IPS-20b (cell line): ENCODE measurements around the gene SUCO.

Experiments used
- H3K27ac ChIP-seq: one replicate; pipeline ENCODE4 v1.5.1; 2013; ENCODE audit warnings: low read length
- H3K27me3 ChIP-seq: 2 replicates; pipeline ENCODE4 v1.6.1; 2013; ENCODE audit warnings: mild to moderate bottlenecking, low read length, inconsistent platforms; ENCODE audit not compliant: insufficient read depth
- H3K36me3 ChIP-seq: 2 replicates; pipeline ENCODE4 v1.6.1; 2013; ENCODE audit warnings: low read depth, mild to moderate bottlenecking, inconsistent platforms, low read length, moderate library complexity; ENCODE audit not compliant: insufficient read depth
- H3K4me1 ChIP-seq: 2 replicates; pipeline ENCODE4 v1.6.1; 2013; ENCODE audit warnings: mild to moderate bottlenecking, control low read depth, inconsistent platforms, low read length, moderate library complexity; ENCODE audit not compliant: insufficient read depth
- H3K4me3 ChIP-seq: 2 replicates; pipeline ENCODE4 v1.5.1; 2013; ENCODE audit warnings: mild to moderate bottlenecking, low read length, inconsistent platforms
- H3K9ac ChIP-seq: 2 replicates; pipeline ENCODE4 v1.6.1; 2013; ENCODE audit warnings: low read depth, mild to moderate bottlenecking, inconsistent platforms, low read length, moderate library complexity
- H3K9me3 ChIP-seq: 2 replicates; pipeline ENCODE4 v1.6.1; 2013; ENCODE audit warnings: mild to moderate bottlenecking, low read depth, low read length, inconsistent platforms; ENCODE audit not compliant: insufficient read depth

Gene SUCO

GRCh38 chr1:172529304-172529703 lies 3.6 kb upstream of the SUCO start:
- no peaks in the 10 kb centered on the region for H3K36me3 ChIP-seq
- H3K9me3 ChIP-seq, result no peaks in the 10 kb centered on the region
- H3K27ac ChIP-seq, result no peak overlapping the region
- H3K27me3 ChIP-seq, result no peaks in the 10 kb centered on the region
- no peak overlapping the region for H3K9ac ChIP-seq
- H3K4me1 ChIP-seq, result peaks cover 3% of the 10 kb centered on the region; the same call in 1 of the 2 replicates
- H3K4me3 ChIP-seq, result no peak overlapping the region

- no peaks in the 10 kb centered on the region for H3K27me3 ChIP-seq
- no peak overlapping the region for H3K27ac ChIP-seq
Measured at GRCh38 chr1:172530000-172530399, 3.0 kb upstream of the SUCO start.

GRCh38 chr1:172531412-172532182 lies 1.4 kb upstream of the SUCO start:
- Histone ChIP-seq H3K27me3 (no peaks in the 10 kb centered on the region), H3K9me3 (no peaks in the 10 kb centered on the region), H3K9ac (peak overlapping the region; percentile 86), H3K4me3 (peak overlapping the region; percentile 99), H3K36me3 (no peaks in the 10 kb centered on the region), H3K4me1 (peaks cover 21% of the 10 kb centered on the region; the same call in 1 of the 2 replicates), H3K27ac (peak overlapping the region; percentile 60)

More at GRCh38 chr1:172530000-172530399, 3.0 kb upstream of the SUCO start:
- Histone ChIP-seq H3K9ac (no peak overlapping the region), H3K4me3 (no peak overlapping the region), H3K4me1 (peaks cover 10% of the 10 kb centered on the region; the same call in 1 of the 2 replicates), H3K9me3 (no peaks in the 10 kb centered on the region), H3K36me3 (no peaks in the 10 kb centered on the region)

GRCh38 chr1:172532183-172532699 lies 709 bp upstream of the SUCO start:
- Histone ChIP-seq H3K4me3 (peak overlapping the region; percentile 99), H3K27me3 (no peaks in the 10 kb centered on the region), H3K9me3 (no peaks in the 10 kb centered on the region), H3K27ac (peak overlapping the region; percentile 73), H3K36me3 (no peaks in the 10 kb centered on the region), H3K9ac (peak overlapping the region; percentile 86), H3K4me1 (peaks cover 27% of the 10 kb centered on the region)

- no peaks in the 10 kb centered on the region for H3K36me3 ChIP-seq
- peaks cover 39% of the 10 kb centered on the region for H3K4me1 ChIP-seq
- H3K27ac ChIP-seq, result peak overlapping the region; percentile 59
- peak overlapping the region; percentile 99 for H3K4me3 ChIP-seq
- peak overlapping the region; percentile 97 for H3K9ac ChIP-seq
- no peaks in the 10 kb centered on the region for H3K27me3 ChIP-seq
- no peaks in the 10 kb centered on the region for H3K9me3 ChIP-seq
Measured at GRCh38 chr1:172533513-172534151, 682 bp downstream of the SUCO start.

GRCh38 chr1:172536256-172536655 lies 3.3 kb downstream of the SUCO start:
- Histone ChIP-seq H3K27ac (no peak overlapping the region), H3K9me3 (no peaks in the 10 kb centered on the region), H3K27me3 (no peaks in the 10 kb centered on the region), H3K4me1 (peaks cover 49% of the 10 kb centered on the region), H3K9ac (peak overlapping the region; percentile 97; the same call in 1 of the 2 replicates), H3K36me3 (no peaks in the 10 kb centered on the region), H3K4me3 (0 out of 2 replicates have a peak overlapping the region, but pooled peaks have one; percentile 99)

GRCh38 chr1:172537366-172537765 lies 4.4 kb downstream of the SUCO start:
- Histone ChIP-seq H3K4me1 (peaks cover 46% of the 10 kb centered on the region), H3K27me3 (no peaks in the 10 kb centered on the region), H3K36me3 (no peaks in the 10 kb centered on the region), H3K9ac (peak overlapping the region; percentile 58; the same call in 1 of the 2 replicates), H3K9me3 (no peaks in the 10 kb centered on the region), H3K4me3 (peak overlapping the region; percentile 59), H3K27ac (peak overlapping the region; percentile 75)

GRCh38 chr1:172537827-172538391 lies 5.0 kb downstream of the SUCO start:
- peak overlapping the region; percentile 58; the same call in 1 of the 2 replicates for H3K9ac ChIP-seq
- H3K4me1 ChIP-seq, result peaks cover 46% of the 10 kb centered on the region

GRCh38 chr1:172540635-172541034 lies 7.7 kb downstream of the SUCO start:
- Histone ChIP-seq H3K9ac (no peak overlapping the region), H3K27me3 (no peaks in the 10 kb centered on the region), H3K27ac (no peak overlapping the region), H3K4me1 (peaks cover 46% of the 10 kb centered on the region), H3K4me3 (no peak overlapping the region), H3K36me3 (no peaks in the 10 kb centered on the region), H3K9me3 (no peaks in the 10 kb centered on the region)

More at GRCh38 chr1:172537827-172538391, 5.0 kb downstream of the SUCO start:
- no peaks in the 10 kb centered on the region for H3K36me3 ChIP-seq
- peak overlapping the region; percentile 75 for H3K27ac ChIP-seq
- H3K27me3 ChIP-seq, result no peaks in the 10 kb centered on the region
- H3K9me3 ChIP-seq, result no peaks in the 10 kb centered on the region
- H3K4me3 ChIP-seq, result peak overlapping the region; percentile 59

GRCh38 chr1:172544481-172545104 lies 11.6 kb downstream of the SUCO start:
- Histone ChIP-seq H3K9me3 (no peaks in the 10 kb centered on the region), H3K4me3 (no peak overlapping the region), H3K4me1 (peaks cover 35% of the 10 kb centered on the region), H3K27ac (no peak overlapping the region), H3K36me3 (no peaks in the 10 kb centered on the region), H3K27me3 (no peaks in the 10 kb centered on the region), H3K9ac (no peak overlapping the region)

DNA sequence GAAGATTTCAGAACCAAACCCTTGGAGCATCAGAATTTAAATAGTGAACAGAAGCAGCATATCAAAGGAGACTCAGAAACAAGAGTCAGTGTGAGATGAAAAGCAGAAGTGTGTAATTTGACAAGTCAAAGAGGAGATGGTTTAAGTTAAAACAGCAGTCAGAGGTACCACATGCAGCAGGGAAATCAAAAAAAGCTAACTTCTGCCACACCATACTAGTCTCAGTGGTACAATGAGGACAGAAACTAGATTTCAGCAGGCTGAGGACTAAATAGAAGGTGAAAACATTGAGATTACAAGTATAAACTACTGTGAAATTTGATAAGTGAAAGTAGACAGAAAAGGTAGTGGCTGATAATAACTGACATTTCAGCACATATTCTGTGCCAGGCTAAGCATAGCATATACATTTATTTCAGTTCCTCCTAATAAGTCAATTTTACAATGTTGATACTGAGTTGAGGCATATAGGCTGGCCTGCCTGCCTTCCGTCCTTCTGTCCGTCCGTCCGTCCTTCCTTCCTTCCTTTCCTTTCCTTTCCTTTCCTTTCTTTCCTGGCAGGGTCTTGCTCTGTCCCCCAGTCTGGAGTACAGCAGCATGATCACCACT lies 12.6 kb downstream of the SUCO start:
- no peak overlapping the region for H3K9ac ChIP-seq
- no peak overlapping the region for H3K4me3 ChIP-seq

More for the DNA sequence above, 12.6 kb downstream of the SUCO start:
- H3K4me1 ChIP-seq, result peaks cover 32% of the 10 kb centered on the region
- H3K36me3 ChIP-seq, result no peaks in the 10 kb centered on the region
- no peak overlapping the region for H3K27ac ChIP-seq
- no peaks in the 10 kb centered on the region for H3K9me3 ChIP-seq
- no peaks in the 10 kb centered on the region for H3K27me3 ChIP-seq
